Measurements from ENCODE around the gene LCA5. TPM values are rescaled to one million over a fixed set of nuclear protein-coding genes. Genes with fewer than 3 reads are reported as not detected.
A peak's percentile ranks its signal among the peaks of the same experiment; 100 is the strongest.

Gene LCA5
- total RNA-seq, 1 donor from 2014 or later, result 13.2 TPM

- H3K27ac ChIP-seq, result no peak overlapping the region
- TF ChIP-seq EZH2phosphoT487 (IDR thresholded peaks at IDR 0.05) (no peak), EZH2 (IDR thresholded peaks at IDR 0.05) (no peak), CTCF (IDR thresholded peaks at IDR 0.05) (no peak)
- H3K36me3 Mint-ChIP-seq, result no peaks in the 10 kb centered on the region
- no peaks in the 10 kb centered on the region for H3K9me3 Mint-ChIP-seq
- no peaks in the 10 kb centered on the region for H3K27me3 ChIP-seq
- no peaks in the 10 kb centered on the region for H3F3A ChIP-seq (ENCODE audit: low read depth)
- no peak overlapping the region for H3K4me2 ChIP-seq
- H2AFZ ChIP-seq (replicated peaks), result no peak overlapping the region
- no peaks in the 10 kb centered on the region for H3K36me3 ChIP-seq
- no peaks in the 10 kb centered on the region for H3K27me3 Mint-ChIP-seq (ENCODE audit: insufficient read depth, low read depth)
- H3K79me2 ChIP-seq (ENCODE audit: low read depth), result no peaks in the 10 kb centered on the region
- no peak overlapping the region for H3K27ac Mint-ChIP-seq
- H3K9ac ChIP-seq, result no peak overlapping the region
- H3K4me3 Mint-ChIP-seq, result no peak overlapping the region
- no peaks in the 10 kb centered on the region for H3K4me1 ChIP-seq
- DNase-seq (ENCODE audit: low spot score), result no peak
- H3K4me1 Mint-ChIP-seq, result no peaks in the 10 kb centered on the region
- H4K20me1 ChIP-seq (ENCODE audit: low read depth), result no peaks in the 10 kb centered on the region
- H3K4me3 ChIP-seq, result no peak overlapping the region
- H3K9me3 ChIP-seq (ENCODE audit: low read depth), result no peaks in the 10 kb centered on the region
These were observed 101.0 kb downstream of the LCA5 start for GRCh38 chr6:79436241-79436640.

GRCh38 chr6:79435746-79436145, 101.5 kb downstream of the LCA5 start:
- H2AFZ ChIP-seq (replicated peaks), result peak overlapping the region; percentile 50
- H3K9ac ChIP-seq, result no peak overlapping the region
- Mint-ChIP-seq H3K36me3 (no peaks in the 10 kb centered on the region), H3K4me3 (no peak overlapping the region), H3K9me3 (no peaks in the 10 kb centered on the region), H3K27ac (no peak overlapping the region), H3K4me1 (no peaks in the 10 kb centered on the region), H3K27me3 (ENCODE audit: insufficient read depth, low read depth) (peaks cover 2% of the 10 kb centered on the region)
- TF ChIP-seq CTCF (IDR thresholded peaks at IDR 0.05) (no peak), EZH2phosphoT487 (IDR thresholded peaks at IDR 0.05) (no peak), EZH2 (IDR thresholded peaks at IDR 0.05) (no peak)
- H4K20me1 ChIP-seq (ENCODE audit: low read depth), result no peaks in the 10 kb centered on the region
- H3K4me1 ChIP-seq, result no peaks in the 10 kb centered on the region
- no peaks in the 10 kb centered on the region for H3K27me3 ChIP-seq
- no peaks in the 10 kb centered on the region for H3F3A ChIP-seq (ENCODE audit: low read depth)
- no peaks in the 10 kb centered on the region for H3K9me3 ChIP-seq (ENCODE audit: low read depth)
- H3K4me2 ChIP-seq, result no peak overlapping the region
- H3K79me2 ChIP-seq (ENCODE audit: low read depth), result no peaks in the 10 kb centered on the region
- no peaks in the 10 kb centered on the region for H3K36me3 ChIP-seq
- H3K27ac ChIP-seq, result no peak overlapping the region
- H3K4me3 ChIP-seq, result no peak overlapping the region
- no peak for DNase-seq (ENCODE audit: low spot score)

Small RNA genes within 50 kb of the gene (small RNA-seq; reads per million reads assigned to genes)
- gene DBIP1, result not detected

Other genes with a start within 250 kb of the LCA5 start
- 30.7 and 47.0 TPM in 2 replicates for gene SH3BGRL2, start 93.9 kb upstream of the LCA5 start, total RNA-seq (ENCODE audit: low replicate concordance)